Measurements from ENCODE around the gene L3MBTL3. TPM values are rescaled to one million over a fixed set of nuclear protein-coding genes. Genes with fewer than 3 reads are reported as not detected.

The L3MBTL3 gene
- total RNA-seq, 1 donor from 2014 or later, result 4.3 TPM

Other genes with a start within 250 kb of the L3MBTL3 start
- gene TMEM244, start 157.3 kb upstream of the L3MBTL3 start, total RNA-seq, result not detected
- 0.19 TPM for gene SAMD3, start 204.4 kb downstream of the L3MBTL3 start, total RNA-seq

Measured in Right ventricle myocardium superior (tissue), 1 donor.